CD14-positive monocyte (primary cell): Measurements from ENCODE around the gene EXOSC5. TPM values are rescaled to one million over a fixed set of nuclear protein-coding genes. Genes with fewer than 3 reads are reported as not detected.

Experiments used
- DNase-seq, 3 donors: peaks; one replicate each; pipeline ENCODE4 v3.0.0-alpha.2; 2011 to 2022
- H2AFZ ChIP-seq: 2 replicates; pipeline ENCODE4 v1.6.0; 2012; ENCODE audit warnings: mild to moderate bottlenecking, low read depth, low read length, inconsistent platforms; ENCODE audit not compliant: insufficient read depth, poor library complexity, severe bottlenecking
- H3K27ac ChIP-seq, 2 donors: 1 replicate in 1 of 2; 2 replicates in 1 of 2; pipeline ENCODE4 v1.5.1; 2012 to 2013; ENCODE audit warnings: low read length in 2 of 2, control low read depth in 1 of 2, inconsistent platforms in 1 of 2, low read depth in 1 of 2, mild to moderate bottlenecking in 1 of 2
- H3K27me3 ChIP-seq, 2 donors: one replicate each; pipeline versions ENCODE4 v1.6.0 to v1.6.1; 2011 to 2013; ENCODE audit warnings: low read length in 2 of 2; ENCODE audit not compliant: control insufficient read depth in 2 of 2, insufficient read depth in 2 of 2
- H3K36me3 ChIP-seq, 2 donors: replicated peaks in 1 of 2; 1 replicate in 1 of 2; 2 replicates in 1 of 2; pipeline versions ENCODE4 v1.5.1 to v1.6.1; 2012 to 2013; ENCODE audit warnings: low read length in 2 of 2, control low read depth in 1 of 2, inconsistent platforms in 1 of 2, mild to moderate bottlenecking in 1 of 2; ENCODE audit not compliant: insufficient read depth in 2 of 2, control insufficient read depth in 1 of 2
- H3K4me1 ChIP-seq, 2 donors: 1 replicate in 1 of 2; 2 replicates in 1 of 2; pipeline versions ENCODE4 v1.5.1 to v1.6.1; 2012 to 2013; ENCODE audit warnings: low read length in 2 of 2, control low read depth in 1 of 2, inconsistent platforms in 1 of 2, mild to moderate bottlenecking in 1 of 2, moderate library complexity in 1 of 2; ENCODE audit not compliant: insufficient read depth in 2 of 2, control insufficient read depth in 1 of 2
- H3K4me2 ChIP-seq: replicated peaks from 2 replicates; pipeline ENCODE3; 2012; ENCODE audit warnings: low read length, moderate library complexity, mild to moderate bottlenecking; ENCODE audit not compliant: poor library complexity, severe bottlenecking; ENCODE audit errors: extremely low read depth
- H3K4me3 ChIP-seq, 3 experiments: fragments of 200-600 bp in 1 of 3; sonication (generic) in 1 of 3; replicated peaks in 1 of 3; 1 replicate in 2 of 3; 2 replicates in 1 of 3; pipeline ENCODE4 v1.5.1; 2011 to 2013; ENCODE audit warnings: low read length in 3 of 3, mild to moderate bottlenecking in 3 of 3, control low read depth in 2 of 3, low read depth in 2 of 3, inconsistent platforms in 1 of 3, moderate library complexity in 1 of 3
- H3K79me2 ChIP-seq: 2 replicates; pipeline ENCODE4 v1.6.0; 2012; ENCODE audit warnings: mild to moderate bottlenecking, control low read depth, inconsistent platforms, low read length, moderate library complexity; ENCODE audit not compliant: insufficient read depth
- H3K9ac ChIP-seq: 2 replicates; pipeline ENCODE4 v1.6.0; 2017; ENCODE audit warnings: low read length, mild to moderate bottlenecking; ENCODE audit not compliant: insufficient read depth, poor library complexity, severe bottlenecking
- H3K9me3 ChIP-seq, 2 donors: replicated peaks in 1 of 2; 1 replicate in 1 of 2; 2 replicates in 1 of 2; pipeline versions ENCODE4 v1.5.1 to v1.6.1; 2012 to 2013; ENCODE audit warnings: low read length in 2 of 2, control low read depth in 1 of 2; ENCODE audit not compliant: control insufficient read depth in 1 of 2, insufficient read depth in 1 of 2
- H4K20me1 ChIP-seq: 2 replicates; pipeline ENCODE4 v1.6.0; 2012; ENCODE audit warnings: mild to moderate bottlenecking, low read length, control low read depth, moderate library complexity; ENCODE audit not compliant: insufficient read depth
- H3K27ac Mint-ChIP-seq, 7 donors: one replicate each; pipeline ENCODE4 v1.8.0; 2020; ENCODE audit warnings: mild to moderate bottlenecking in 7 of 7, mixed read lengths in 7 of 7, moderate library complexity in 6 of 7, inconsistent platforms in 2 of 7
- H3K27me3 Mint-ChIP-seq, 3 donors: one replicate each; pipeline ENCODE4 v1.8.0; 2021 to 2022; ENCODE audit warnings: low read depth in 3 of 3, mild to moderate bottlenecking in 3 of 3, mixed read lengths in 3 of 3, moderate library complexity in 3 of 3, inconsistent platforms in 1 of 3
- H3K36me3 Mint-ChIP-seq, 2 donors: one replicate each; pipeline ENCODE4 v1.8.0; 2020; ENCODE audit warnings: mixed read lengths in 2 of 2, inconsistent platforms in 1 of 2, mild to moderate bottlenecking in 1 of 2
- H3K4me1 Mint-ChIP-seq: one replicate; pipeline ENCODE4 v1.8.0; 2020; ENCODE audit warnings: mild to moderate bottlenecking, mixed read lengths
- H3K4me3 Mint-ChIP-seq, 2 donors: one replicate each; pipeline ENCODE4 v1.8.0; 2020; ENCODE audit warnings: mild to moderate bottlenecking in 2 of 2, mixed read lengths in 2 of 2, moderate library complexity in 1 of 2
- H3K9me3 Mint-ChIP-seq, 7 donors: one replicate each; pipeline ENCODE4 v1.8.0; 2020 to 2022; ENCODE audit warnings: mixed read lengths in 7 of 7, mild to moderate bottlenecking in 6 of 7, moderate library complexity in 6 of 7, inconsistent platforms in 2 of 7
- CTCF ChIP-seq: fragments of 200-600 bp; IDR thresholded peaks from one replicate; pipeline ENCODE4 v1.8.0; 2022; ENCODE audit warnings: antibody characterized with exemption, mild to moderate bottlenecking
- WGBS: methylation state at CpG from one replicate; pipeline ENCODE4 v1.1.5; 2013; ENCODE audit warnings: missing lambda C conversion rate; ENCODE audit not compliant: insufficient coverage; 5-methylcytosine and 5-hydroxymethylcytosine counted together
- intact Hi-C, 2 donors: fragments of 100-400 bp; cut with micrococcal nuclease; formaldehyde crosslinking; loops; one replicate each; pipeline versions ENCODE4 v1.15.0 to v1.15.1; 2023
- polyA plus RNA-seq, 3 donors: library from polyadenylated mRNA; depleted of rRNA in 1 of 3; unstranded in 2 of 3; stranded (reverse) in 1 of 3; fragments of 300-500 nt in 2 of 3; fragments of >200 nt in 1 of 3; fragmentation: Illumina TruSeq in 2 of 3; gene quantifications; 1 replicate in 2 of 3; 2 replicates in 1 of 3; pipeline ENCODE4 v1.2.3, GENCODE V29; 2012 to 2021

Gene EXOSC5
- polyA plus RNA-seq, 3 donors, result 24.0 to 58.7 (median 40.5) TPM

- Histone ChIP-seq H2AFZ (no peak overlapping the region), H3K27me3 (no peaks in the 10 kb centered on the region), H3K4me1 (peaks cover 87 to 92% of the 10 kb centered on the region in 2 donors), H3K4me2 (no peak overlapping the region), H3K9ac (no peak overlapping the region), H3K27ac (peak overlapping the region in 1 of 2 donors; percentile 86), H3K36me3 (peaks cover 52 to 54% of the 10 kb centered on the region in 2 donors), H3K9me3 (no peaks in the 10 kb centered on the region), H4K20me1 (peaks cover 34% of the 10 kb centered on the region), H3K4me3 (no peak overlapping the region), H3K79me2 (peaks cover 62% of the 10 kb centered on the region)
- intact Hi-C loops, result loop anchor here in 1 of 2 donors (10.0 kb wide), 1 partner anchor 48 kb away; the partner anchor contains the start of gene TMEM91
- Mint-ChIP-seq H3K4me3 (no peak overlapping the region), H3K36me3 (peaks cover 46 to 71% of the 10 kb centered on the region in 2 donors), H3K9me3 (peaks cover 0 to 5% (median 0%) of the 10 kb centered on the region in 7 donors), H3K27me3 (peaks cover 0 to 1% (median 0%) of the 10 kb centered on the region in 3 donors), H3K27ac (peak overlapping the region in 4 of 7 donors; percentile 7 to 93 (median 62)), H3K4me1 (peaks cover 83% of the 10 kb centered on the region)
- TF ChIP-seq CTCF, result no peak
- DNase-seq, result no peak
- 95% methylated on average over 12 of the region's 12 CpGs for WGBS
Measured at GRCh38 chr19:41422955-41423354, 25.8 kb upstream of the EXOSC5 start.

- no peak for TF ChIP-seq CTCF
Measured at GRCh38 chr19:41422456-41422855, 25.3 kb upstream of the EXOSC5 start.

More at GRCh38 chr19:41422456-41422855, 25.3 kb upstream of the EXOSC5 start:
- peak overlapping the region in 6 of 7 donors; percentile 54 to 96 (median 79) for H3K27ac Mint-ChIP-seq
- H3K36me3 Mint-ChIP-seq, result peaks cover 49 to 76% of the 10 kb centered on the region in 2 donors
- 83% methylated on average over 15 of the region's 18 CpGs for WGBS
- intact Hi-C loops, result loop anchor here in 1 of 2 donors (10.0 kb wide), 1 partner anchor 48 kb away; the partner anchor contains the start of gene TMEM91
- H3K27me3 Mint-ChIP-seq, result peaks cover 0 to 1% (median 0%) of the 10 kb centered on the region in 3 donors
- peak overlapping the region; percentile 86 to 96 for H3K27ac ChIP-seq
- no peaks in the 10 kb centered on the region for H3K9me3 ChIP-seq
- no peak overlapping the region for H3K9ac ChIP-seq
- peaks cover 53 to 56% of the 10 kb centered on the region in 2 donors for H3K36me3 ChIP-seq
- H3K4me3 Mint-ChIP-seq, result no peak overlapping the region
- no peaks in the 10 kb centered on the region for H3K27me3 ChIP-seq
- no peak for DNase-seq
- peaks cover 34% of the 10 kb centered on the region for H4K20me1 ChIP-seq
- peaks cover 82% of the 10 kb centered on the region for H3K4me1 Mint-ChIP-seq
- no peak overlapping the region for H3K4me2 ChIP-seq
- peaks cover 57% of the 10 kb centered on the region for H3K79me2 ChIP-seq
- no peak overlapping the region for H3K4me3 ChIP-seq
- peaks cover 82 to 87% of the 10 kb centered on the region in 2 donors for H3K4me1 ChIP-seq
- H3K9me3 Mint-ChIP-seq, result peaks cover 0 to 5% (median 0%) of the 10 kb centered on the region in 7 donors
- no peak overlapping the region for H2AFZ ChIP-seq
